ENCODE data around the gene HINT2.

The HINT2 gene

GRCh38 chr9:35791297-35791921, 23.4 kb downstream of the HINT2 start, which contains the start of gene NPR2:
TSS of gene NPR2 (plus strand) at chr9:35791591. CDS start at chr9:35792409, 818 bp downstream.
- FAIRE-seq = no peak
- DNase-seq (ENCODE audit: insufficient read length, low spot score) = no peak
- TF ChIP-seq, protein P1, sequence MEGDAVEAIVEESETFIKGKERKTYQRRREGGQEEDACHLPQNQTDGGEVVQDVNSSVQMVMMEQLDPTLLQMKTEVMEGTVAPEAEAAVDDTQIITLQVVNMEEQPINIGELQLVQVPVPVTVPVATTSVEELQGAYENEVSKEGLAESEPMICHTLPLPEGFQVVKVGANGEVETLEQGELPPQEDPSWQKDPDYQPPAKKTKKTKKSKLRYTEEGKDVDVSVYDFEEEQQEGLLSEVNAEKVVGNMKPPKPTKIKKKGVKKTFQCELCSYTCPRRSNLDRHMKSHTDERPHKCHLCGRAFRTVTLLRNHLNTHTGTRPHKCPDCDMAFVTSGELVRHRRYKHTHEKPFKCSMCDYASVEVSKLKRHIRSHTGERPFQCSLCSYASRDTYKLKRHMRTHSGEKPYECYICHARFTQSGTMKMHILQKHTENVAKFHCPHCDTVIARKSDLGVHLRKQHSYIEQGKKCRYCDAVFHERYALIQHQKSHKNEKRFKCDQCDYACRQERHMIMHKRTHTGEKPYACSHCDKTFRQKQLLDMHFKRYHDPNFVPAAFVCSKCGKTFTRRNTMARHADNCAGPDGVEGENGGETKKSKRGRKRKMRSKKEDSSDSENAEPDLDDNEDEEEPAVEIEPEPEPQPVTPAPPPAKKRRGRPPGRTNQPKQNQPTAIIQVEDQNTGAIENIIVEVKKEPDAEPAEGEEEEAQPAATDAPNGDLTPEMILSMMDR (IDR thresholded peaks at IDR 0.05; ENCODE audit: insufficient read depth, missing control alignments) = no peak

GRCh38 chr9:35790385-35791296, 24.2 kb downstream of the HINT2 start:
- TF ChIP-seq, protein P1 (IDR thresholded peaks at IDR 0.05; ENCODE audit: insufficient read depth, missing control alignments) = peak; percentile 92
- FAIRE-seq = peak; percentile 85
- peak; percentile 79 for DNase-seq (ENCODE audit: insufficient read length, low spot score)

DNA sequence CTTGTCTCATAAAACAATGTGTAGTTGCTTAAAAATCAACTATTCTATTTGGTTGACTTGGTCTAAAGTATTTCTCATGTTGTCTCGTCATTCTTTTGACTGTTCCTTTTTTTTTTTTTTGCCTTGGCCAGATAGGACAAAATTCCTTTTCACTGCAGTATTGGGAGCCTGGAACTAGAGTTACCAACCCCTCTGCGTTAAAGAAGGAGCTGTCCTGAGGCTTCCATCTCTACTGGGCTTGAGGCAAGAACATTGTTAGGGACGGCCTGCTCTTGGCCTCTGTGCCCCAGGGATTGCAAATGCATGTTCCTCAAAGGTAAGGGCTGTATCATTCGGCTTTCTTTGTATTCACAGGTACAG, 24.8 kb downstream of the HINT2 start:
- FAIRE-seq (no peak), DNase-seq (ENCODE audit: insufficient read length, low spot score) (no peak)
- TF ChIP-seq, protein P1 (IDR thresholded peaks at IDR 0.05; ENCODE audit: insufficient read depth, missing control alignments) = no peak

- TF ChIP-seq, protein P1 (IDR thresholded peaks at IDR 0.05; ENCODE audit: insufficient read depth, missing control alignments) = no peak
- FAIRE-seq = no peak
- DNase-seq (ENCODE audit: insufficient read length, low spot score) = no peak
Observed at GRCh38 chr9:35789541-35789940, 25.3 kb downstream of the HINT2 start.

GRCh38 chr9:35783418-35783817, 31.4 kb downstream of the HINT2 start:
- no peak for DNase-seq (ENCODE audit: insufficient read length, low spot score)
- no peak for FAIRE-seq
- TF ChIP-seq, protein P1 (IDR thresholded peaks at IDR 0.05; ENCODE audit: insufficient read depth, missing control alignments) = no peak

DNA sequence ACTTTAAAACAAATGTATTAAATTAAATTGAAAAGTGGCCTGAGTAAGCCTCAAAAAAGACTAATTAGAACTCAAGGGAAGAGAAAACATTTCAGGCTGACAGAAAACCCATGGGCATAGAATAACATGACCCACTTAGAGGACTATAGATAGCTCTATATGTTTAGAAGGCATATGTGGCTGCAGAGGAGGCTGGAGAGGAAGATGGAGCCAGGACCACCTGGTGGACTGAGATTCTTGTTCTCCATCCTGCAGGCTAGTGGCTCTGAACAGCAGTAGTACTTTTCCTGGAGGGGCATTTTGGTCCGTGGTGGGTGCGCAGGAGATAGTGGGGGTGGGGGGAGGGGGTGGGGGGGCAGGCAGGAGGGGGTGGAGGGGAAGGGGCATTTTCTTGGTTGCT, 33.8 kb downstream of the HINT2 start:
- FAIRE-seq (no peak), DNase-seq (ENCODE audit: insufficient read length, low spot score) (no peak)
- TF ChIP-seq, protein P1 (IDR thresholded peaks at IDR 0.05; ENCODE audit: insufficient read depth, missing control alignments) = no peak

DNA sequence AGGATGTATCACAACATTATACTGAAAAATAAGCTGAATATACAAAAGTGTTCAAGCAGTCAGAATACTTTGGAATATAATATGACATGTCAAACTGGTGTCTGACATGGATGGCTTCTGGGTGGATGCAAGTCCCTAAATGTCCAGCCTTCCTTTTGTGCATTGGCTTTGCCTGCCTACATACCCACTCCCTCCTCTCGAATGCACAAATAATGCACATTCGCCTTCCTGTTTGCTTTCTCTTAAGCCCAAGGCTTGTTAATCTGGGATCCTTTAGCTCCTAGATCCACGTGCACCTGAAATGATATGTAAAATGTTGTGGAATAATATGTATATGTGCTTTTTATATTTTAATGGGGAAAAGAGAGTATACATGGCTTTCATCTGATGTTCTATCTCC, 36.3 kb downstream of the HINT2 start:
- no peak for DNase-seq (ENCODE audit: insufficient read length, low spot score)
- TF ChIP-seq, protein P1 (IDR thresholded peaks at IDR 0.05; ENCODE audit: insufficient read depth, missing control alignments) = no peak
- FAIRE-seq = no peak

Measured in D721Med (cell line).